Activated CD4-positive, alpha-beta memory T cell treated with anti-CD3 and anti-CD28 coated beads, Interleukin-2, amount 10 ng/mL, durations not matched to agents 7 days and 5 days (primary cell): ENCODE measurements around the gene SURF6. TPM values are rescaled to one million over a fixed set of nuclear protein-coding genes. Genes with fewer than 3 reads are reported as not detected.
"Not testable (repeated sequence)": the region's sequence is repeated elsewhere in the genome, so short reads cannot be mapped to it uniquely, and the experiment has no call there.

Experiments
- CTCF ChIA-PET: fragments of 350-600 bp; sonication (Branson Sonifier 250); formaldehyde crosslinking; loops from one replicate; lab custom pipeline; 2021; ENCODE audit warnings: antibody characterized with exemption, inconsistent platforms; lab: Charles Lee
- POLR2A ChIA-PET: fragments of 350-600 bp; sonication (Branson Sonifier 250); formaldehyde crosslinking; loops from one replicate; lab custom pipeline; 2021; ENCODE audit warnings: antibody characterized with exemption; lab: Charles Lee
- DNase-seq: peaks from one replicate; pipeline ENCODE4 v3.0.0-alpha.2; 2020
- H3K27ac Mint-ChIP-seq: one replicate; pipeline ENCODE4 v1.8.0; 2021; ENCODE audit warnings: mild to moderate bottlenecking, mixed read lengths
- H3K27me3 Mint-ChIP-seq: one replicate; pipeline ENCODE4 v1.8.0; 2021; ENCODE audit warnings: mixed read lengths
- H3K36me3 Mint-ChIP-seq: one replicate; pipeline ENCODE4 v1.8.0; 2021; ENCODE audit warnings: low read depth, mixed read lengths
- H3K4me1 Mint-ChIP-seq: one replicate; pipeline ENCODE4 v1.8.0; 2021; ENCODE audit warnings: mixed read lengths
- H3K4me3 Mint-ChIP-seq: one replicate; pipeline ENCODE4 v1.8.0; 2021; ENCODE audit warnings: mild to moderate bottlenecking, mixed read lengths
- H3K9me3 Mint-ChIP-seq: one replicate; pipeline ENCODE4 v1.8.0; 2021; ENCODE audit warnings: mixed read lengths
- total RNA-seq, 2 experiments: library from RNA; stranded (reverse); gene quantifications; one replicate each; pipeline ENCODE4 v1.2.3, GENCODE V29; 2021

Gene SURF6
- total RNA-seq, 2 experiments from 2014 or later, result 9.3 to 10.9 TPM

GRCh38 chr9:133317551-133317950 is 18.4 kb downstream of the SURF6 start:
- H3K36me3 Mint-ChIP-seq, DNase-seq, H3K27ac Mint-ChIP-seq, H3K27me3 Mint-ChIP-seq, H3K4me3 Mint-ChIP-seq, H3K4me1 Mint-ChIP-seq, CTCF ChIA-PET, H3K9me3 Mint-ChIP-seq, POLR2A ChIA-PET: not testable (repeated sequence)

GRCh38 chr9:133315997-133316396 is 20.0 kb downstream of the SURF6 start:
- ChIA-PET CTCF (no interaction called here), POLR2A (no interaction called here)
- DNase-seq, result no peak
- Mint-ChIP-seq H3K9me3 (no peaks in the 10 kb centered on the region), H3K27ac (no peak overlapping the region), H3K4me1 (no peaks in the 10 kb centered on the region), H3K4me3 (no peak overlapping the region), H3K27me3 (peaks cover 4% of the 10 kb centered on the region), H3K36me3 (no peaks in the 10 kb centered on the region)

GRCh38 chr9:133309608-133310007 is 26.4 kb downstream of the SURF6 start:
- no peak for DNase-seq
- Mint-ChIP-seq H3K4me3 (no peak overlapping the region), H3K27ac (no peak overlapping the region), H3K4me1 (no peaks in the 10 kb centered on the region), H3K36me3 (no peaks in the 10 kb centered on the region), H3K9me3 (no peaks in the 10 kb centered on the region), H3K27me3 (peaks cover 9% of the 10 kb centered on the region)
- POLR2A ChIA-PET, result no interaction called here
- CTCF ChIA-PET, result no interaction called here

GRCh38 chr9:133307301-133307700 is 28.7 kb downstream of the SURF6 start:
- POLR2A ChIA-PET, result no interaction called here
- H3K4me3 Mint-ChIP-seq, result no peak overlapping the region
- CTCF ChIA-PET, result no interaction called here
- no peaks in the 10 kb centered on the region for H3K4me1 Mint-ChIP-seq
- H3K36me3 Mint-ChIP-seq, result no peaks in the 10 kb centered on the region
- no peaks in the 10 kb centered on the region for H3K9me3 Mint-ChIP-seq
- H3K27me3 Mint-ChIP-seq, result peaks cover 9% of the 10 kb centered on the region
- H3K27ac Mint-ChIP-seq, result no peak overlapping the region
- no peak for DNase-seq

- no peak for DNase-seq
- no peak overlapping the region for H3K4me3 Mint-ChIP-seq
- no peaks in the 10 kb centered on the region for H3K36me3 Mint-ChIP-seq
- ChIA-PET POLR2A (no interaction called here), CTCF (no interaction called here)
- H3K4me1 Mint-ChIP-seq, result no peaks in the 10 kb centered on the region
- peaks cover 12% of the 10 kb centered on the region for H3K27me3 Mint-ChIP-seq
- H3K9me3 Mint-ChIP-seq, result no peaks in the 10 kb centered on the region
- no peak overlapping the region for H3K27ac Mint-ChIP-seq
Observed at GRCh38 chr9:133306242-133307204, 29.5 kb downstream of the SURF6 start.

GRCh38 chr9:133305731-133306130 is 30.3 kb downstream of the SURF6 start:
- Mint-ChIP-seq H3K27me3 (peaks cover 12% of the 10 kb centered on the region), H3K27ac (no peak overlapping the region)

GRCh38 chr9:133304477-133305377 is 31.3 kb downstream of the SURF6 start:
- Mint-ChIP-seq H3K4me1 (no peaks in the 10 kb centered on the region), H3K27ac (no peak overlapping the region), H3K27me3 (peaks cover 10% of the 10 kb centered on the region), H3K9me3 (no peaks in the 10 kb centered on the region), H3K4me3 (no peak overlapping the region), H3K36me3 (no peaks in the 10 kb centered on the region)
- ChIA-PET CTCF (no interaction called here), POLR2A (no interaction called here)
- no peak for DNase-seq

More at GRCh38 chr9:133305731-133306130, 30.3 kb downstream of the SURF6 start:
- Mint-ChIP-seq H3K36me3 (no peaks in the 10 kb centered on the region), H3K9me3 (no peaks in the 10 kb centered on the region), H3K4me3 (no peak overlapping the region), H3K4me1 (no peaks in the 10 kb centered on the region)
- CTCF ChIA-PET, result no interaction called here
- DNase-seq, result no peak
- POLR2A ChIA-PET, result no interaction called here

- peaks cover 7% of the 10 kb centered on the region for H3K27me3 Mint-ChIP-seq
- no peak overlapping the region for H3K4me3 Mint-ChIP-seq
- H3K27ac Mint-ChIP-seq, result no peak overlapping the region
- H3K9me3 Mint-ChIP-seq, result no peaks in the 10 kb centered on the region
- POLR2A ChIA-PET, result no interaction called here
- no peaks in the 10 kb centered on the region for H3K36me3 Mint-ChIP-seq
- H3K4me1 Mint-ChIP-seq, result no peaks in the 10 kb centered on the region
- DNase-seq, result no peak
- CTCF ChIA-PET, result no interaction called here
Observed at GRCh38 chr9:133304158-133304470, 31.9 kb downstream of the SURF6 start.

GRCh38 chr9:133303266-133304157 is 32.5 kb downstream of the SURF6 start:
- DNase-seq, result no peak
- no peaks in the 10 kb centered on the region for H3K36me3 Mint-ChIP-seq
- no peak overlapping the region for H3K27ac Mint-ChIP-seq
- H3K27me3 Mint-ChIP-seq, result peaks cover 6% of the 10 kb centered on the region
- CTCF ChIA-PET, result no interaction called here
- POLR2A ChIA-PET, result no interaction called here
- no peaks in the 10 kb centered on the region for H3K9me3 Mint-ChIP-seq
- no peaks in the 10 kb centered on the region for H3K4me1 Mint-ChIP-seq
- H3K4me3 Mint-ChIP-seq, result no peak overlapping the region

GRCh38 chr9:133301253-133302230 is 34.4 kb downstream of the SURF6 start:
- no peaks in the 10 kb centered on the region for H3K9me3 Mint-ChIP-seq
- peaks cover 7% of the 10 kb centered on the region for H3K27me3 Mint-ChIP-seq
- ChIA-PET CTCF (no interaction called here), POLR2A (no interaction called here)
- H3K27ac Mint-ChIP-seq, result no peak overlapping the region
- no peaks in the 10 kb centered on the region for H3K36me3 Mint-ChIP-seq
- no peaks in the 10 kb centered on the region for H3K4me1 Mint-ChIP-seq
- no peak for DNase-seq
- H3K4me3 Mint-ChIP-seq, result no peak overlapping the region

GRCh38 chr9:133299996-133300395 is 36.0 kb downstream of the SURF6 start:
- CTCF ChIA-PET, result interaction anchor here (0.6 kb wide), 1 partner anchor 793 kb away, joined by 3 read pairs; no protein-coding TSS in a partner anchor
- DNase-seq, H3K9me3 Mint-ChIP-seq, POLR2A ChIA-PET, H3K36me3 Mint-ChIP-seq, H3K4me1 Mint-ChIP-seq, H3K27me3 Mint-ChIP-seq, H3K4me3 Mint-ChIP-seq, H3K27ac Mint-ChIP-seq: not testable (repeated sequence)

GRCh38 chr9:133294257-133294656 is 41.7 kb downstream of the SURF6 start:
- H3K27me3 Mint-ChIP-seq, result peaks cover 10% of the 10 kb centered on the region
- CTCF ChIA-PET, result no interaction called here
- peaks cover 3% of the 10 kb centered on the region for H3K36me3 Mint-ChIP-seq
- peaks cover 12% of the 10 kb centered on the region for H3K9me3 Mint-ChIP-seq
- no peaks in the 10 kb centered on the region for H3K4me1 Mint-ChIP-seq
- H3K27ac Mint-ChIP-seq, result no peak overlapping the region
- POLR2A ChIA-PET, result no interaction called here
- no peak for DNase-seq
- no peak overlapping the region for H3K4me3 Mint-ChIP-seq
